Measurements from ENCODE around the gene VASN.

DNA sequence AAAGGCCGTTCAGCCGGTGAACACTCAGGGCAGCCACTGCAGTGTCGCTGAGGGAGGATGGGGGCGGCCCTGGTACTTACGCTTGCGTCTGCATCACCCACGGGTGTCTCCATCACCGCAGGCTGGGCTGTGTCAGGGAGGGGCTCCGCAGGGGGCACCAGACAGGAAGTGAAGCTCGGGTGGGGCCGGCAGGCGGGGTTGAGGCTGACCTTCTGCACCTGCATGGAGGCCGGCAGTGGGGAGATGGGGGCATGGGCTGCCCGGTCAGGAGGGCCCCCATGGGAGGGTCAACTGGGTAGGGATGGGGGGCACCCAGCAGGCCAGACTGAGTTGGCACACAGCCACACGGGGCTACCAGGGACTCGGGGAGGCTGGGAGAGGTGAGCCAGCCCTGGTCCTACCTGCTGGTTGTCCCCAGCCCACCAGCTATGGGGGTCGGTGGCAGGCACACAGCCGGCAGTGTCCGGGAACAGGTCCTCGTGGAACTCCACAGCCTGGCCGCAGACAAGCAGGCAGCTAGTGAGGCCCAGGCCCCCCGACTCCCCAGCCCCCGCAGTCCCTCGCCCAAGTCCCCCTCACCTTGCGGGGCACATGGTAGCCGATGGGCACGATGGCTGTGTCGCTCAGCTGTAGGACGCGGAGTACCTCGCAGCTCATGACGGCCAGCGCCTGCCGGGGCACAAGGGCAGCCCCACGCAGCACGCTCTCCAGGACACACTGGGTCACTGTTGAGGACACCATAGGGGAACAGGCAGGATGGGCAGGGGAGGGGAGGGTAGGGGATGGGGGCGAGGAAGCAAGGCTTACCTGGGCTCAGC, 7.2 kb upstream of the VASN start:
- no peak for TF ChIP-seq CTCF (IDR thresholded peaks at IDR 0.05)
- no peak for TF ChIP-seq POLR2A (IDR thresholded peaks at IDR 0.05)
